ENCODE data around the gene CYSLTR2.
"Not testable (repeated sequence)": the region's sequence is repeated elsewhere in the genome, so short reads cannot be mapped to it uniquely, and the experiment has no call there.

CYSLTR2 gene

GRCh38 chr13:48645845-48646244 lies 7.9 kb upstream of the CYSLTR2 start:
- DNase-seq, result no peak

- DNase-seq, result no peak
Measured at GRCh38 chr13:48646791-48647190, 6.9 kb upstream of the CYSLTR2 start.

GRCh38 chr13:48647625-48648024 lies 6.1 kb upstream of the CYSLTR2 start:
- no peak for DNase-seq

GRCh38 chr13:48648446-48648845 lies 5.3 kb upstream of the CYSLTR2 start:
- DNase-seq, result no peak

GRCh38 chr13:48652851-48653471 lies 768 bp upstream of the CYSLTR2 start:
- no peak for DNase-seq

GRCh38 chr13:48654511-48654910 lies 782 bp downstream of the CYSLTR2 start:
- DNase-seq, result no peak

- no peak for DNase-seq
Measured at GRCh38 chr13:48655291-48655690, 1.6 kb downstream of the CYSLTR2 start.

GRCh38 chr13:48656608-48657007 lies 2.9 kb downstream of the CYSLTR2 start:
- no peak for DNase-seq

- DNase-seq, result no peak
Measured at GRCh38 chr13:48660361-48661076, 6.8 kb downstream of the CYSLTR2 start.

- no peak for DNase-seq
Measured at GRCh38 chr13:48661107-48661506, 7.4 kb downstream of the CYSLTR2 start.

- no peak for DNase-seq
Measured at GRCh38 chr13:48662226-48662625, 8.5 kb downstream of the CYSLTR2 start.

- DNase-seq, result no peak
Measured at GRCh38 chr13:48667136-48667535, 13.4 kb downstream of the CYSLTR2 start.

- not testable (repeated sequence) for DNase-seq
Measured at GRCh38 chr13:48671421-48671820, 17.7 kb downstream of the CYSLTR2 start.

GRCh38 chr13:48675247-48675646 lies 21.5 kb downstream of the CYSLTR2 start:
- DNase-seq, result no peak

GRCh38 chr13:48678316-48678715 lies 24.6 kb downstream of the CYSLTR2 start:
- no peak for DNase-seq

- no peak for DNase-seq
Measured at GRCh38 chr13:48679941-48680680, 26.4 kb downstream of the CYSLTR2 start.

- no peak for DNase-seq
Measured at GRCh38 chr13:48680756-48681392, 27.1 kb downstream of the CYSLTR2 start.

GRCh38 chr13:48681905-48682304 lies 28.2 kb downstream of the CYSLTR2 start:
- no peak for DNase-seq

GRCh38 chr13:48682436-48682835 lies 28.7 kb downstream of the CYSLTR2 start:
- DNase-seq, result no peak

GRCh38 chr13:48686636-48687210 lies 33.0 kb downstream of the CYSLTR2 start:
- no peak for DNase-seq

- no peak for DNase-seq
Measured at GRCh38 chr13:48687249-48687648, 33.5 kb downstream of the CYSLTR2 start.

GRCh38 chr13:48693998-48694397 lies 40.3 kb downstream of the CYSLTR2 start:
- DNase-seq, result no peak

- no peak for DNase-seq
Measured at GRCh38 chr13:48695776-48696175, 42.0 kb downstream of the CYSLTR2 start.
